Activated CD4-positive, alpha-beta T cell treated with anti-CD3 and anti-CD28 coated beads for 1 hour (primary cell): ENCODE results near the gene MED8.

ENCODE experiments used
- DNase-seq: peaks from one replicate; pipeline ENCODE4 v3.0.0-alpha.2; 2020

Gene MED8

GRCh38 chr1:43358121-43358745 is 31.4 kb downstream of the MED8 start:
- no peak for DNase-seq

DNA sequence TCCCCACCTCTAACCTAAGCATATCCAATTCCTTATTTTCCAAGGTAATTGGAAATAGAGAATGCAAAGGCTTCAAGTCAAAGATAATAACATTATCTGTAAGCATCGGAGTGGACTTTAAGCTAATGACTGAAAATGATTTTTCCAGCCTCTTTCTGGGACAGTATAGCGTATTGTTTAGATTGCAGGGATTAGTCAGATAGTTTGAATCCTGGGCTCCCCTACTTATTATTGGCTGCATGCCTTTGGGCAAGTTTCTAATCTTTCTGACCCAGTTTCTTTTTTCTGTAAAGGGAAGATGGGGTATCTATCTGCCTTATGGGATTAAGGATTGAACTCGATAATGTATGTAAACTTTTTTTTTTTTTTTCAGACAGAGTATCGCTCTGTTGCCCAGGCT is 32.3 kb downstream of the MED8 start:
- DNase-seq: no peak

- no peak for DNase-seq
Observed at GRCh38 chr1:43354936-43355335, 34.7 kb downstream of the MED8 start.

DNA sequence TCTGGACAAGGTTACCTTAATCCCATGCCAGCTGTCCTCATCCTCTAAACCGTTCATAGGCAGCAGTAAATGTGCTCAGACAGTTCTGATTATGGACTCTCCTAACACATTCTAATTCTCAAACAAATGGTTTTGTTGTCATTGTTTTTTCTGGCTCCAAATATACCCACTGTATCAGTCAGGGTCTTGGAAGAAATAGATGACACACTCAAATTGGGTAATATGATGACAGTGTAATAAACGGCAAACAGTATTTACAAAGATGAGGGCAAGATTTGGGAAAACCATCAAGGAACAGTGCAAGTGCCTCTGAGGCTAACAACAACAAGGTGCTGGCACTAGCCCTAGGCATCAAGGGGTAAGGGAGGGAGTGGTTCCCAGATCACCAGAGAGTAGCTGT is 35.1 kb downstream of the MED8 start:
- no peak for DNase-seq

DNA sequence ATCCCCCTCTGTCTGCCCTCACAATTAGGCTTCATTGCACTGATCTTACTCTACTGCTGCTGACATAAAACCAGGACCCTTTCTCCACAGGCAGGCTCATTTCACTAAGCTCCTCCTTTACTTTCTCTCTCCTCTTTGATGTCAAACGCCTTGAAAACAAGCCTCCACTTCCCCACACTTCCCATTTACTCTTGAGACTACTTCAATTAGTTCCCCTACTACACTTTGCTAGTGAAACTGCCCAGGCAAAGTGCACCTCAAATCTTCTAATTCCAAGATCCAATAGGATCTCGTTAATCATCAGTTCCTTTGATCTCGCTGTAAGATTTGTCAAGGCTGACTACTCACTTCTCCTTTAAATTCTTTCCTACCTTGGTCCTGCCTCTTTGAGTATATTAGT is 36.7 kb downstream of the MED8 start:
- no peak for DNase-seq

GRCh38 chr1:43352351-43352705 is 37.3 kb downstream of the MED8 start:
- DNase-seq: no peak

DNA sequence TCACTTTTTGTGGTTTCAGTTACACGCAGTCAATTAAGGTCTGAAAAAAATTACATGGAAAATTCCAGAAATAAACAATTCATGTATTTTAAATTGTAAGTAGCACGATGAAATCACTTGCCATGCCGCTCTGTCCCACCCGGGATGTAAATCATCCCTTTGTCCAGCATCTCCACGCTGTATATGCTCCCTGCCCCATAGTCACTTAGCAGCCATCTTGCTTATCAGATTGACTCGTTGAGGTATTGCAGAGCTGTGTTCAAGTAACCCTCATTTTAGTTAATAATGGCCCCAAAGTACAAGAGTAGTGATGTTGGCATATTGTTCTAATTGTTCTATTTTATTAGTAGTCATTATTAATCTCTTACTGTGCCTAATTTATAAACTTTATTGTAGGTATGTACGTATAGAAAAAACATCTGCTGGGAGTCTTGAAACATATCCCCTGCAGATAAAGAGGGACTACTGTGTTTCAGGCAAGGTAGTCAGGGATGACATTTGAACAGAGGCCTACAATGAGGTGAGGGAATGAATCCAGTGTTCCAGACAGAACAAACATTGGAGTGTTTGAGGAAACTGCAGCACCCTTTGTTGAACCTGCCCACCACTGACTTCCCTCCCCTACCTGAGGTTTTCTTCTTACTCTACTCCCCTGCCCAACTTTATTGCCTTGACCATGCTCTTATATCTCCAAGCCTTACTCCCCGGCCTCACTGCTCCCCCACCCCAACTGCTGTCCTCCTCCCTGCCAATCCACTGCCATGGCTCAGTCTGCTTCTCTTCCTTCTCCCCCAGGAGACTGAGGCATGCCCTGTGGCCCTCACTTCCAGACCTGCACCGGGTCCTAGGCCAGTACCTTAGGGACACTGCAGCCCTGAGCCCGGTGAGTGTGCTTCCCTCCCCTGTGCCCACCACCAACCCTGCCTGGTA is 37.9 kb downstream of the MED8 start:
- no peak for DNase-seq

GRCh38 chr1:43350976-43351375 is 38.6 kb downstream of the MED8 start:
- DNase-seq: no peak

GRCh38 chr1:43349594-43350306 is 39.9 kb downstream of the MED8 start:
- no peak for DNase-seq

DNA sequence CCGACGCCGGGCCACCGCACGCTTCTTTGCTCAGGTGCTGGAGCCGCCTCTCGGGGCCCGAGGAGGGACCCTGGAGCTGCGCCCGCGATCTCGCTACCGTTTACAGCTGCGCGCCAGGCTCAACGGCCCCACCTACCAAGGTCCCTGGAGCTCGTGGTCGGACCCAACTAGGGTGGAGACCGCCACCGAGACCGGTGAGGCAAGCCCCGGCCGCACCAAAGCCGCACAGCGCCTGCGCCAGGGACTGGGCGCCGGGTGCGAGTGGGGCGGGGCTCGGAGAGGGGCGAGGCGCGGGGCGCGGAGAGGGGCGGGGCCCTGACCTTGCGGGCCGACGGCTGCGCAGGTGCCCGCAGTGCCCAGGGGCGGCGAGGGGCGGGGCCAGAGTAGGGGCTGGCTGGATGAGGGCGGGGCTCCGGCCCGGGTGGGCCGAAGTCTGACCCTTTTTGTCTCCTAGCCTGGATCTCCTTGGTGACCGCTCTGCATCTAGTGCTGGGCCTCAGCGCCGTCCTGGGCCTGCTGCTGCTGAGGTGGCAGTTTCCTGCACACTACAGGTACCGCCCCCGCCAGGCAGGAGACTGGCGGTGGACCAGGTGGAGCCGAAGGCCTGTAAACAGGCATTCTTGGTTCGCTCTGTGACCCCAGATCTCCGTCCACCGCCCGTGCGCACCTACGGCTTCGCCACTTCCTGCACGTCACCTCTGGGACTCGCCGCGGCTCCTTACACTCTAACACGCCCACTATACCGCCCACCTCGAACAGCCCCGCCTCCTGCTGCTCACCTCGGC is 40.6 kb downstream of the MED8 start:
- no peak for DNase-seq

- DNase-seq: no peak
Observed at GRCh38 chr1:43348343-43348808, 41.2 kb downstream of the MED8 start.

DNA sequence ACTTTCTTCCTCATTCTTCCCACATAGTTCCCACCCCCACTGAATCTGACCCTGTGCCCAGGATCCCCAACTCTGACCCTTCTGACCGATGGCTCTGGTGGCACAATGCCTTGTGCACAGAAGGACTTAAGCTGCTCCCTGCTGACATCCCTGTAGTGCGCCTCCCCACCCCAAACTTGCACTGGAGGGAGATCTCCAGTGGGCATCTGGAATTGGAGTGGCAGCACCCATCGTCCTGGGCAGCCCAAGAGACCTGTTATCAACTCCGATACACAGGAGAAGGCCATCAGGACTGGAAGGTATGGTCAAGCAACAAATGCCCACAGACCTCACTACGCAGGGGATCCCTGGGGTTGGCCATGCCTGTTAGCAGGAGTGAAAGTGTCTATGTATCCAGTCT is 43.0 kb downstream of the MED8 start:
- no peak for DNase-seq

GRCh38 chr1:43345120-43345519 is 44.5 kb downstream of the MED8 start:
- no peak for DNase-seq

- no peak for DNase-seq
Observed at GRCh38 chr1:43344267-43344850, 45.2 kb downstream of the MED8 start.

- no peak for DNase-seq
Observed at GRCh38 chr1:43340559-43340958, 49.0 kb downstream of the MED8 start.

DNA sequence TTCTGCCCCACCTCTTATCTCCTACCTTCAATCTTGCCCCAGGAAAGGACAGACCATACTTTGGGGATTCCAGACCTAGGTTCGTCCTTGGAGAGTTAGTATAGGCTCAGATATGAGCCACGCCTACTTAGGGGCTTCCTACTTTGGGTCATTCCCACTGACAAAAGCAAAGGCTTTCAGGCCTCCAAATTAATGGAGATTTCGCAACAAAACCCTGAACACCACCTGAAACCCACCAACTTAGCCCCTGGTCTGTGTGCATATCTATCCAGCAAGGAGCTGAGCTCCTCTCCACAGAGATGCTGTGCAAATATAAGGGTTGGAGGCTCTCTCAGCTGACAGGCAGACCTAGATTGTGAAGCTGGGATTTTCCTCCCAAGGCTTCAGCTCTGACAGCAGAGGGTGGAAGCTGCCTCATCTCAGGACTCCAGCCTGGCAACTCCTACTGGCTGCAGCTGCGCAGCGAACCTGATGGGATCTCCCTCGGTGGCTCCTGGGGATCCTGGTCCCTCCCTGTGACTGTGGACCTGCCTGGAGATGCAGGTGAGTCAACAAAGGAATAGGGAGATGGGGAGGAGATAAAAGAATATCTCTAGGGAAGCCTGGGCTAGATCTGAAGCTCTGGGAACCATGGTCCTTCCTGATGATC is 49.9 kb downstream of the MED8 start:
- DNase-seq: no peak

- no peak for DNase-seq
Observed at GRCh38 chr1:43338001-43338400, 51.6 kb downstream of the MED8 start.

GRCh38 chr1:43337588-43337987 is 52.0 kb downstream of the MED8 start, which contains the start of gene MPL:
MPL (plus strand) TSS chr1:43337818; CDS start chr1:43337849, 31 bp downstream.
- DNase-seq: no peak

DNA sequence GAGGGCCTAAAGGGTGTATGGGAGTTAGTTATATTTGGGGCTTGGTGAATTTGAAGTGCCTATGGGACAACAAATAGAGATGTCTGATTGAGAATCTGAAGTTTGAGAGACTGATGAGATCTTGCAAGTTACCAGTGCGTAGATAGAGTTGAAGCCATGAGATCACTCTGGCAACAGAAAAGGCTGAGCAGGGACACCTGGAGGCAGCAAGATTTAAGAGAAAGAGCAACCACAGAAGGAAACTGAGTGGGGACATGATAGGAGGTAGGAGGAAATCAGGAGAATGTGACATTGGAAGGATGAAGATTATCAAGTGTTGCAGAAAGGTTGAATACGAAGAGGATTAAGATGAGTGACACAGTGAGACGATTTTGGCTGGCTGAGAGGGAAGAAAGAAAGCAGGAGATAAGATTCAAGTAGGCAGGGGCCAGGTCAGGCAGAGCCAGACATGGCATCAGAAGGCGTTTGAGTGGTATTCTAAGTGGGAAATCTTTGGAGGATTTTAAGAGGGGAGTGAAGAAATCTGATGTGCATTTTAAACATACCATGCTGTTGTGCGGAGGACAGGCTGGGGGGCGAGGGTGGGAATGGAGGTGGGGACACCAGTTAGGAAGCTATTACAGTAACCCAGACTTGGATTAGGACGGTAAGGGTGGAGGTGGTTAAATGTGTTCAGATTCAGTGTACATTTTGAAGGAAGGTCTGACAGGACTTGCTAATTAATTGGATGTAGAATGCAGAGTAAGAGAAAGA is 55.0 kb downstream of the MED8 start:
- no peak for DNase-seq
